Osteocyte (in vitro differentiated cells): ENCODE measurements around the gene ZBTB48. TPM values are rescaled to one million over a fixed set of nuclear protein-coding genes. Genes with fewer than 3 reads are reported as not detected.
"Not testable (repeated sequence)": the region's sequence is repeated elsewhere in the genome, so short reads cannot be mapped to it uniquely, and the experiment has no call there.

Source experiments
- DNase-seq: peaks from one replicate; pipeline ENCODE4 v3.0.0; 2021; ENCODE audit warnings: mixed read lengths; ENCODE audit not compliant: unreplicated experiment; ENCODE audit errors: extremely low spot score
- H3K27ac Mint-ChIP-seq: one replicate; pipeline ENCODE4 v1.8.0; 2021; ENCODE audit warnings: mild to moderate bottlenecking, mixed read lengths; ENCODE audit not compliant: unreplicated experiment
- H3K27me3 Mint-ChIP-seq: one replicate; pipeline ENCODE4 v1.8.0; 2021; ENCODE audit warnings: mixed read lengths; ENCODE audit not compliant: unreplicated experiment
- H3K36me3 Mint-ChIP-seq: one replicate; pipeline ENCODE4 v1.8.0; 2021; ENCODE audit warnings: mixed read lengths; ENCODE audit not compliant: unreplicated experiment
- H3K4me1 Mint-ChIP-seq: one replicate; pipeline ENCODE4 v1.8.0; 2021; ENCODE audit warnings: mixed read lengths; ENCODE audit not compliant: unreplicated experiment
- H3K4me3 Mint-ChIP-seq: one replicate; pipeline ENCODE4 v1.8.0; 2021; ENCODE audit warnings: mild to moderate bottlenecking, moderate library complexity, mixed read lengths; ENCODE audit not compliant: unreplicated experiment
- H3K9me3 Mint-ChIP-seq: one replicate; pipeline ENCODE4 v1.8.0; 2021; ENCODE audit warnings: mixed read lengths; ENCODE audit not compliant: unreplicated experiment
- total RNA-seq: library from RNA; stranded (reverse); gene quantifications from 2 replicates; pipeline ENCODE4 v1.2.1, GENCODE V29; 2021
- TF ChIP-seq, protein P1 (sequence below): fragments of 200-600 bp; sonication (generic); IDR thresholded peaks from 2 replicates; pipeline ENCODE4 v1.5.0; 2021; ENCODE audit warnings: antibody characterized with exemption, mild to moderate bottlenecking, moderate library complexity

The ZBTB48 gene
- total RNA-seq, 1 donor from 2014 or later, result 28.8 TPM

DNA sequence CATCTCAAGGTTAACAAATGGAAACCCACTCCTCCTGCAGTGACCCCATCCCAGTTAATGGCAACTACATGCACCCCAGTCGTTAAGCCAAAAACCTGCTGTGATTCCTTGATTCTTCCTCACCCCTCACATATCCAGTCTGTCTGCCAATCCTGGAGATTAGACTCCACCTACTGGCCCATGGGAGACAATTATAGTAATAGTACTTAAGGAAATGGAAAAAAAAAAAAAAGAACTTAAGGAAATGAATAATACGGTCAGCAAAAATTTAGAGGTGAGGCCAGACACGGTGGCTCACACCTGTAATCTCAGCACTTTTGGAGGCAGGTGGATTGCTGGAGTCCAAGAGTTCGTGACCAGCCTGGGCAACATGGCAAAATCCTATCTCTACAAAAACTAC is 32.5 kb upstream of the ZBTB48 start:
- Mint-ChIP-seq H3K4me1 (peaks cover 5% of the 10 kb centered on the region), H3K27ac (no peak overlapping the region), H3K27me3 (no peaks in the 10 kb centered on the region), H3K9me3 (no peaks in the 10 kb centered on the region), H3K36me3 (peaks cover 37% of the 10 kb centered on the region), H3K4me3 (no peak overlapping the region)
- TF ChIP-seq, protein P1, sequence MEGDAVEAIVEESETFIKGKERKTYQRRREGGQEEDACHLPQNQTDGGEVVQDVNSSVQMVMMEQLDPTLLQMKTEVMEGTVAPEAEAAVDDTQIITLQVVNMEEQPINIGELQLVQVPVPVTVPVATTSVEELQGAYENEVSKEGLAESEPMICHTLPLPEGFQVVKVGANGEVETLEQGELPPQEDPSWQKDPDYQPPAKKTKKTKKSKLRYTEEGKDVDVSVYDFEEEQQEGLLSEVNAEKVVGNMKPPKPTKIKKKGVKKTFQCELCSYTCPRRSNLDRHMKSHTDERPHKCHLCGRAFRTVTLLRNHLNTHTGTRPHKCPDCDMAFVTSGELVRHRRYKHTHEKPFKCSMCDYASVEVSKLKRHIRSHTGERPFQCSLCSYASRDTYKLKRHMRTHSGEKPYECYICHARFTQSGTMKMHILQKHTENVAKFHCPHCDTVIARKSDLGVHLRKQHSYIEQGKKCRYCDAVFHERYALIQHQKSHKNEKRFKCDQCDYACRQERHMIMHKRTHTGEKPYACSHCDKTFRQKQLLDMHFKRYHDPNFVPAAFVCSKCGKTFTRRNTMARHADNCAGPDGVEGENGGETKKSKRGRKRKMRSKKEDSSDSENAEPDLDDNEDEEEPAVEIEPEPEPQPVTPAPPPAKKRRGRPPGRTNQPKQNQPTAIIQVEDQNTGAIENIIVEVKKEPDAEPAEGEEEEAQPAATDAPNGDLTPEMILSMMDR, result peak; percentile 26
- DNase-seq, result no peak

GRCh38 chr1:6554031-6554906 is 25.5 kb upstream of the ZBTB48 start, which contains the start of gene NOL9:
Gene NOL9, minus strand, starts transcription at chr1:6554513. Its CDS starts 11 bp downstream, at chr1:6554502.
- DNase-seq, result peak; percentile 99
- peaks cover 13% of the 10 kb centered on the region for H3K4me1 Mint-ChIP-seq
- TF ChIP-seq, protein P1, result peak; percentile 93
- peak within 1 kb of the TSS; percentile 35 for H3K27ac Mint-ChIP-seq
- H3K27me3 Mint-ChIP-seq, result no peaks in the 10 kb centered on the region
- no peaks in the 10 kb centered on the region for H3K9me3 Mint-ChIP-seq
- peak within 1 kb of the TSS; percentile 77 for H3K4me3 Mint-ChIP-seq
- H3K36me3 Mint-ChIP-seq, result peaks cover 5% of the 10 kb centered on the region

GRCh38 chr1:6554907-6555778 is 24.7 kb upstream of the ZBTB48 start, which contains the start of gene TAS1R1:
Gene TAS1R1, plus strand, starts transcription at chr1:6555307. Its CDS starts 67 bp downstream, at chr1:6555374.
- TF ChIP-seq, protein P1, result no peak
- no peaks in the 10 kb centered on the region for H3K9me3 Mint-ChIP-seq
- peak within 1 kb of the TSS; percentile 77 for H3K4me3 Mint-ChIP-seq
- no peak for DNase-seq
- H3K27ac Mint-ChIP-seq, result peak within 1 kb of the TSS; percentile 35
- H3K4me1 Mint-ChIP-seq, result peaks cover 13% of the 10 kb centered on the region
- peaks cover 3% of the 10 kb centered on the region for H3K36me3 Mint-ChIP-seq
- no peaks in the 10 kb centered on the region for H3K27me3 Mint-ChIP-seq

GRCh38 chr1:6557597-6557996 is 22.2 kb upstream of the ZBTB48 start:
- H3K4me1 Mint-ChIP-seq, result peaks cover 12% of the 10 kb centered on the region
- TF ChIP-seq, protein P1, result no peak
- no peaks in the 10 kb centered on the region for H3K36me3 Mint-ChIP-seq
- no peak overlapping the region for H3K27ac Mint-ChIP-seq
- no peak overlapping the region for H3K4me3 Mint-ChIP-seq
- no peaks in the 10 kb centered on the region for H3K9me3 Mint-ChIP-seq
- DNase-seq, result no peak
- H3K27me3 Mint-ChIP-seq, result peaks cover 7% of the 10 kb centered on the region

DNA sequence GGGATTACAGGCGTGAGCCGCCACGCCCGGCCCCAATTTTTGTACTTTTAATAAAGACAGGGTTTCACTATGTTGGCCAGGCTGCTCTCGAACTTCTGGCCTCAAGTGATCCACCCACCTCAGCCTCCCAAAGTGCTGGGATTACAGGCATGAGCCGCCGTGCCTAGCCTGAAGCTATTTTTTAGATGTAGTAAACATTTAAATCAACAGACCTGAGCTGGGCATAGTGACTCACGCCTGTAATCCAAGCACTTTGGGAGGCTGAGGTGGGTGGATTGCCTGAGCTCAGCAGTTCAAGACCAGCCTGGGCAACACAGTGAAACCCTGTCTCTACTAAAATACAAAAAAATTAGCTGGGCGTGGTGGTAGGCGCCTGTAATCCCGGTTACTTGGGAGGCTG is 20.6 kb upstream of the ZBTB48 start:
- H3K27ac Mint-ChIP-seq, H3K36me3 Mint-ChIP-seq, H3K9me3 Mint-ChIP-seq, H3K27me3 Mint-ChIP-seq, H3K4me3 Mint-ChIP-seq, H3K4me1 Mint-ChIP-seq, DNase-seq: not testable (repeated sequence)
